IMR-90 (cell line): Measurements from ENCODE around the gene SNX11.

Experiments
- MXI1 ChIP-seq: IDR thresholded peaks from 2 replicates; pipeline ENCODE4 v1.6.1; 2012; ENCODE audit warnings: low read depth, mild to moderate bottlenecking, low read length, moderate library complexity, borderline replicate concordance
- NFE2L2 ChIP-seq: fragments of 150-350 bp; IDR thresholded peaks from 2 replicates; pipeline ENCODE4 v1.6.1; 2016; ENCODE audit warnings: low read depth, mild to moderate bottlenecking, low read length
- POLR2A ChIP-seq: IDR thresholded peaks from 2 replicates; pipeline ENCODE4 v1.6.1; 2012; ENCODE audit warnings: mild to moderate bottlenecking, low read depth, low read length
- RAD21 ChIP-seq: IDR thresholded peaks from 2 replicates; pipeline ENCODE4 v1.6.1; 2012; ENCODE audit warnings: low read length, improper control_type of control experiment
- RFX5 ChIP-seq: IDR thresholded peaks from 2 replicates; pipeline ENCODE4 v1.8.0; 2012; ENCODE audit warnings: low read depth, mild to moderate bottlenecking, low read length, moderate library complexity
- SMC3 ChIP-seq: fragments of 150-350 bp; IDR thresholded peaks from 2 replicates; pipeline ENCODE4 v1.6.1; 2016; ENCODE audit warnings: low read depth, mild to moderate bottlenecking, antibody characterized with exemption, low read length, moderate library complexity
- USF2 ChIP-seq: fragments of 150-350 bp; IDR thresholded peaks from 2 replicates; pipeline ENCODE4 v1.6.1; 2017; ENCODE audit warnings: mild to moderate bottlenecking, antibody characterized with exemption, low read length, low read depth
- TF ChIP-seq, protein P1 (sequence below): conservative IDR thresholded peaks from 2 replicates; pipeline ENCODE4 v1.5.1; 2012; ENCODE audit warnings: mild to moderate bottlenecking, low read depth, low read length, improper control_type of control experiment

GRCh38 chr17:48107137-48108055 is at the start of gene SNX11:
- TF ChIP-seq, protein P1, sequence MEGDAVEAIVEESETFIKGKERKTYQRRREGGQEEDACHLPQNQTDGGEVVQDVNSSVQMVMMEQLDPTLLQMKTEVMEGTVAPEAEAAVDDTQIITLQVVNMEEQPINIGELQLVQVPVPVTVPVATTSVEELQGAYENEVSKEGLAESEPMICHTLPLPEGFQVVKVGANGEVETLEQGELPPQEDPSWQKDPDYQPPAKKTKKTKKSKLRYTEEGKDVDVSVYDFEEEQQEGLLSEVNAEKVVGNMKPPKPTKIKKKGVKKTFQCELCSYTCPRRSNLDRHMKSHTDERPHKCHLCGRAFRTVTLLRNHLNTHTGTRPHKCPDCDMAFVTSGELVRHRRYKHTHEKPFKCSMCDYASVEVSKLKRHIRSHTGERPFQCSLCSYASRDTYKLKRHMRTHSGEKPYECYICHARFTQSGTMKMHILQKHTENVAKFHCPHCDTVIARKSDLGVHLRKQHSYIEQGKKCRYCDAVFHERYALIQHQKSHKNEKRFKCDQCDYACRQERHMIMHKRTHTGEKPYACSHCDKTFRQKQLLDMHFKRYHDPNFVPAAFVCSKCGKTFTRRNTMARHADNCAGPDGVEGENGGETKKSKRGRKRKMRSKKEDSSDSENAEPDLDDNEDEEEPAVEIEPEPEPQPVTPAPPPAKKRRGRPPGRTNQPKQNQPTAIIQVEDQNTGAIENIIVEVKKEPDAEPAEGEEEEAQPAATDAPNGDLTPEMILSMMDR, result peak; percentile 10; the same call in 1 of the 2 replicates
- no peak for TF ChIP-seq RAD21
- TF ChIP-seq POLR2A, result peak; percentile 58
- TF ChIP-seq SMC3, result no peak
- no peak for TF ChIP-seq MXI1
- TF ChIP-seq RFX5, result no peak
- TF ChIP-seq USF2, result no peak
- TF ChIP-seq NFE2L2, result no peak
